ENCODE measurements around the gene C12orf50.

GRCh38 chr12:88011755-88012154, 17.4 kb downstream of the C12orf50 start:
- TF ChIP-seq, protein P1, sequence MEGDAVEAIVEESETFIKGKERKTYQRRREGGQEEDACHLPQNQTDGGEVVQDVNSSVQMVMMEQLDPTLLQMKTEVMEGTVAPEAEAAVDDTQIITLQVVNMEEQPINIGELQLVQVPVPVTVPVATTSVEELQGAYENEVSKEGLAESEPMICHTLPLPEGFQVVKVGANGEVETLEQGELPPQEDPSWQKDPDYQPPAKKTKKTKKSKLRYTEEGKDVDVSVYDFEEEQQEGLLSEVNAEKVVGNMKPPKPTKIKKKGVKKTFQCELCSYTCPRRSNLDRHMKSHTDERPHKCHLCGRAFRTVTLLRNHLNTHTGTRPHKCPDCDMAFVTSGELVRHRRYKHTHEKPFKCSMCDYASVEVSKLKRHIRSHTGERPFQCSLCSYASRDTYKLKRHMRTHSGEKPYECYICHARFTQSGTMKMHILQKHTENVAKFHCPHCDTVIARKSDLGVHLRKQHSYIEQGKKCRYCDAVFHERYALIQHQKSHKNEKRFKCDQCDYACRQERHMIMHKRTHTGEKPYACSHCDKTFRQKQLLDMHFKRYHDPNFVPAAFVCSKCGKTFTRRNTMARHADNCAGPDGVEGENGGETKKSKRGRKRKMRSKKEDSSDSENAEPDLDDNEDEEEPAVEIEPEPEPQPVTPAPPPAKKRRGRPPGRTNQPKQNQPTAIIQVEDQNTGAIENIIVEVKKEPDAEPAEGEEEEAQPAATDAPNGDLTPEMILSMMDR (IDR thresholded peaks at IDR 0.05): no peak
- TF ChIP-seq EZH2 (IDR thresholded peaks at IDR 0.05) (no peak), EZH2phosphoT487 (IDR thresholded peaks at IDR 0.05) (no peak)

Data from neural progenitor cell (in vitro differentiated cells).